Measurements from ENCODE around the gene DUSP10.

DNA sequence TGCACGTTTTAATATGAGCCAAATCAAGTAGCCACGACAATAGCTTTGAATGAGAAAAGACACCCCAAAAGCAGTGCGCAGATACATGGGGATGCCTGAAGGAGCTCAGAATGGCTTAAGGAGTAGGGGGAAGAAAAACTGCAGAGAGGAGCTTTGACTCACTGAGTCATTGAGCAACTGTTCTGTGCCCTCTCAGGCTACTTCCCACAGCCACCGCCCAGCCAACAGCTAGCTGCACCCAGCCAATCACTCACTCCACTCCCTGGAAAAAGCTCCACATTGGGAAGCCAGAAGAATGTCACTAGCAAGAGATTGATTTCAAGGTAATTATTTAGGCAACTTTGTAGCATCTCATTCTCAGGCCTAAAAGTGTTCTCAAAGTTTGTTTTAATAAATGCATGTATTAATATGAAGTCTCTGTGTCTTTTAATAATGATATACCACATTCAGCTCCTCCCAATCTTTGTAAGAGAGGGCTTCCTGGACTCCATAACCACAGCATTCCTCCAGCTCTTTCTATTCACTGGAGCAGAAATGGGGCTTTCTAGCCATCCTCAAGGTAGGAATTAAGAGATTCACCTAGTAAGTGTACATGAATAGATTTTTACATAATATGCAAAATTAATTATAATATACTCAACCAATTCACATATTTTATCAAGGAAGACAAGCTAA, 16.8 kb downstream of the DUSP10 start:
- TF ChIP-seq, protein P1, sequence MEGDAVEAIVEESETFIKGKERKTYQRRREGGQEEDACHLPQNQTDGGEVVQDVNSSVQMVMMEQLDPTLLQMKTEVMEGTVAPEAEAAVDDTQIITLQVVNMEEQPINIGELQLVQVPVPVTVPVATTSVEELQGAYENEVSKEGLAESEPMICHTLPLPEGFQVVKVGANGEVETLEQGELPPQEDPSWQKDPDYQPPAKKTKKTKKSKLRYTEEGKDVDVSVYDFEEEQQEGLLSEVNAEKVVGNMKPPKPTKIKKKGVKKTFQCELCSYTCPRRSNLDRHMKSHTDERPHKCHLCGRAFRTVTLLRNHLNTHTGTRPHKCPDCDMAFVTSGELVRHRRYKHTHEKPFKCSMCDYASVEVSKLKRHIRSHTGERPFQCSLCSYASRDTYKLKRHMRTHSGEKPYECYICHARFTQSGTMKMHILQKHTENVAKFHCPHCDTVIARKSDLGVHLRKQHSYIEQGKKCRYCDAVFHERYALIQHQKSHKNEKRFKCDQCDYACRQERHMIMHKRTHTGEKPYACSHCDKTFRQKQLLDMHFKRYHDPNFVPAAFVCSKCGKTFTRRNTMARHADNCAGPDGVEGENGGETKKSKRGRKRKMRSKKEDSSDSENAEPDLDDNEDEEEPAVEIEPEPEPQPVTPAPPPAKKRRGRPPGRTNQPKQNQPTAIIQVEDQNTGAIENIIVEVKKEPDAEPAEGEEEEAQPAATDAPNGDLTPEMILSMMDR (conservative IDR thresholded peaks at IDR 0.05; ENCODE audit: low read length): no peak
- no peak for TF ChIP-seq EZH2phosphoT487 (IDR thresholded peaks at IDR 0.05; ENCODE audit: borderline replicate concordance)
